Left forelimb (tissue), 1 donor: ENCODE data around the gene ARHGAP30.

ENCODE experiments used
- DNase-seq: peaks from one replicate; pipeline ENCODE4 v3.0.0-alpha.2; 2018; ENCODE audit warnings: low spot score

The ARHGAP30 gene

DNA sequence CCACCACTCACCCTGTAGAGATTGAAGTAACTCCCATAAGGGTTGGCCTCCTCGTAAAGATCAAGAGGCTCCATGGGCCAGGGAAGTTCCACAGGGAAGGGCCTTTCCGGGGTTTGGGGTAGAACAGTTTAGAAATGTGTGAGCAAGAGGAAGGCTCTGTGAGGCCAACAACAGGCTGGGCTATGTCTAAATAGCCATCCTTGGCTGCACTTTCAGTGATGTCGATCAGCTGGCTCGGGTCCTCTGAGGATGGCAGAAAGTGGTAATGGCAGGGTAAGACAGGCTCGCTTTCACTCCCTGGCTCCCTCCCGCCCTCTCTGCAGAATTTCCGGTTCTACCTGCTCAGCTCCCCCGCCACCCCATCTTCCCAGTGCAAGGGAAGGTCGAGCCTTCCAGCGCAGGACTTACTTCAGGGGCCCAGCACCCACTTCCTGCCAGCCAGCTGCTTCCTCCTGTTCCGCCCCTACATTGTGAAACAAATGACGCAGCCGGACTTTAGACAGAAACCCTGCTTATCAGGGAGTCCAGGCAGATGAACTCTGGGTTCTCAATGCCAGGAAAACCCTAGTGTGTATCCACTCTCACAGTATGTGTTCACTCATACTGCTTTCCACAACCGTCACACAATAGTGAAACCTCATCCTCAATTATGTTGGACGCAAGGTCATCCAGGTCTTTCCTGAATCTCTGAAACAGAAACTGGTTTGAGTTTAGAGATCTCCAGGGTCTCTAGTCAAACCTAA lies 56.0 kb downstream of the ARHGAP30 start:
- DNase-seq = no peak

DNA sequence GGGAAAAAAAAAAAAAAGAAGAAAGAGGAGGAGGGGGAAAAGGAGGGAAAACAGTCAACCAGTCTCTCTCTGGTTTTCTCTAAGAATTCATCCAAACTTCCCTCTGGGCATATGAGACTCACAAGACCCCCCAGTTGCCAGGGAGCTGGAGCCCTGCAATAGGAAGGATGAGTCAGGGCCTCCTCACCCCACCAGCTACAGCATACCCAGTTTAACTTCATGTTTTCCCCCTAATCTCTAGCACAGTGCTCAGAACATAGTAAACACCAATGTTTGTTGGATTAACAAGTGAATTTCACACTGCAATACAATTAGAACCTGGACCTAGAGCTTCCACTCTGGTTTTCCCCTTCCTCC lies 56.6 kb downstream of the ARHGAP30 start:
- DNase-seq = no peak

DNA sequence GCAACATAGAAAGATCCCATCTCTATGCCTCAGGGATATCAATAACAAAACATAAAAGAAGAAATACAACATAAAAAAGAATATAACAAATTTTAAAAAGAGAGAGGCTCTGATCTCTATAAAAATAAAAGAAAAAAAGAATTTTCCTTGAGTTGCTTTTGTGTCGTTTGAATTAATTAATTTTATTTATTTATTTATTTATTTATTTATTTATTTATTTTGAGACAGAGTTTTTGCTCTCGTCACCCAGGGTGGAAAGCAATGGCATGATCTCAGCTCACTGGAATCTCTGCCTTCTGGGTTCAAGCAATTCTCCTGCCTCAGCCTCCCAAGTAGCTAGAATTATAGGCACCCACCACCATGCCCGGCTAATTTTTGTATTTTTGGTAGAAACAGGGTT lies 57.3 kb downstream of the ARHGAP30 start:
- DNase-seq = no peak

DNA sequence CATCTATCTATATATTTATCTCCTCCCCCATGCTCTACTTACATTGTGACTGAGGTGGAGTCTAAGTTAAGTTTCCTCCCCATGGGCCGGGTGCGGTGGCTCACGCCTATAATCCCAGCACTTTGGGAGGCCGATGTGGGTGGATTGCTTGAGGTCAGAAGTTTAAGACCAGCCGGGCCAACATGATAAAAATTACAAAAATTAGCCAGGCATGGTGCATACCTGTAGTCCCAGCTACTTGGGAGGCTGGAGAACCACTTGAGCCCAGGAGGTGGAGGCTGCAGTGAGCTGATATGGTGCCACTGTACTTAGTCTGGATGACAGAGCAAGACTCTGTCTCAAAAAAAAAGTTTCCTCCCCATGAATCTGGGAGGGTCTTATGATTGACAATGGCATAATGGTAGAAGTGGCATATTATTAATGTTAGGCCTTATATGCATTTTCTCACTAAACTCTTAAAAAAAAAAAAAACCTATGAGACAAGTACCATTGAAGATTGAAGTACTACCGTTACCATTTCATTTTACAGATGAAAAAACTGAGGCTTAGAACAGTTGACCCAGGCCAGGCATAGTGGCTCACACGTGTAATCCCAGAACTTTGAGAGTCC lies 60.0 kb downstream of the ARHGAP30 start:
- no peak for DNase-seq

DNA sequence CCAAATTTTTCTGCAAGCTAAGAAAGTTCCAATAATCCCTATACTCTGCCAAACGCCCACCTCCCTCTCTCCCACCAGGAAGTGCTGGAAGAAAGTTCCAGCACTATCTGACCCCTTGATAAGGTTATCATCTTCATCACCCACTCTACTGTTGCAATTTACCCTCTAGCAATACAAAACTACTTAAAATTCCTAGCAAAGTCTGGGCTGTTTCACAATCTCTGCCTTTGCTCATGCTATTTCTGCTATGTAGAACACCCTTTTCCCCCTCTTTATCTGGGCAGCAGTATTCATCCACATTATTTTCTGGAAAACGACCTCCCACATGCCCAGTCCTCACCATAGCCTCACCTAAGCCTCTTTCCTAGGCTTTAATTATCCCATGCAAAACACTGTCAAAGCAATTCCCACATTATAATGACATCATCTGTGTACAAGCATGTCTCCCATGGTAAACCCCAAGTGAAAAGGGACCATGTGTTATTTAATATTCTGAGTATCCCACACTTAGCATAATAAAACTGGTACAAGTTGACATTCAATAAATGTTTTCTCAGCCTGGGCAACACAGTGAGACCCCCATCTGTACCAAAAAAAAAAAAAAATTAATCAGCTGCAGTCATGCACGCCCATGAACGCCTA lies 60.7 kb downstream of the ARHGAP30 start:
- DNase-seq = no peak

DNA sequence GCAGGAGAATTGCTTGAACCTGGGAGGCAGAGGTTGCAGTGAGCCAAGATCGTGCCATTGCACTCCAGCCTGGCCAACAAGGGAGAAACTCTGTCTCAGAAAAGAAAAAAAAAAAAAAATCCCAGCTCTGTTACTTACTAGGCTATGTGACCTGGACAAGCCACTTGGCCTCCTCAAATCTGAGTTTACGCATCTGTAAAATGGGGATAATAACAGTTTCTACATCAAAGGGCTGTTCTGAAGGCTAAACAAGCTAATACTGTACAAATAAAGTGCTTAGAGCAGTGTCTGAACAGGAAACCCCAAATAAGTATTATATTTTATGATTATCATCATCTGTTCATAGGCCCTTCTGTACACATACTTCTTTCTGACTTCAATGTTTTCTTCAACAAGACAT lies 62.3 kb downstream of the ARHGAP30 start:
- no peak for DNase-seq

DNA sequence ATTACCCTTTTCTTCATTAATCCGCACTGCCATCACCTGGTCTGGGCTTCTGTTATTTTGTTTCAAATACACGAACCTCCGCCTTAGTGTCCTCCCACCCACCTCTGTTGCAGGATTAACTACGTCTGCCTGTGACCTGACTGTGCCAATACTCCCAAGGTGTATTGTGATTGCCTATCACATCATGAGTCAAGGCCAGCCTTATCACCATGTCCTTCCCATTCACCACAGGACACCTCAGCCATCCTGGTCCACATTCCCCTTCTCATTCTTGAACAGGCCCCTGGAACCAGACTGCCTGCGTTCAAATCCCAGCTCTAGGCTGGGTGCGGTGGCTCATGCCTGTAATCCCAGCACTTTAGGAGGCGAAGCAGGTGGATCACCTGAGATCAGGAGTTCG lies 63.1 kb downstream of the ARHGAP30 start:
- no peak for DNase-seq

DNA sequence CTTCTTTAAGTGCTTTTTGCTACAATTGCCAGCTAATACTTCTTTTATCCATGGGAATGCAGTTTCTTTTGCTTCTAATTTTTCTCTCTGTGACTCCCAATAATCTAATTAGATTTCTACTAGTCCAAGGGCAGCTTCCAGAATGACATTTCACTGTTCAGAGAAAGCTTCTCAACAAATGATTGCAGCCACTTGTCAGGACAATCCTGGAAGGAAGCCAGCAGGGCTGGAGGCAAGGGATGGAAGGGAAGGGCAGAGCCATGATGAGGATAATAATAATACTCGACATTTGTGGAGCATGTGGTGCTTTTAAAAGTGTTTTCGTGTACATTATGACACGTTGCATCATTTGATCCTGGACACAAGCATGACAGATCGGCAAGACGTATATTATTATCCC lies 68.2 kb downstream of the ARHGAP30 start:
- no peak for DNase-seq

DNA sequence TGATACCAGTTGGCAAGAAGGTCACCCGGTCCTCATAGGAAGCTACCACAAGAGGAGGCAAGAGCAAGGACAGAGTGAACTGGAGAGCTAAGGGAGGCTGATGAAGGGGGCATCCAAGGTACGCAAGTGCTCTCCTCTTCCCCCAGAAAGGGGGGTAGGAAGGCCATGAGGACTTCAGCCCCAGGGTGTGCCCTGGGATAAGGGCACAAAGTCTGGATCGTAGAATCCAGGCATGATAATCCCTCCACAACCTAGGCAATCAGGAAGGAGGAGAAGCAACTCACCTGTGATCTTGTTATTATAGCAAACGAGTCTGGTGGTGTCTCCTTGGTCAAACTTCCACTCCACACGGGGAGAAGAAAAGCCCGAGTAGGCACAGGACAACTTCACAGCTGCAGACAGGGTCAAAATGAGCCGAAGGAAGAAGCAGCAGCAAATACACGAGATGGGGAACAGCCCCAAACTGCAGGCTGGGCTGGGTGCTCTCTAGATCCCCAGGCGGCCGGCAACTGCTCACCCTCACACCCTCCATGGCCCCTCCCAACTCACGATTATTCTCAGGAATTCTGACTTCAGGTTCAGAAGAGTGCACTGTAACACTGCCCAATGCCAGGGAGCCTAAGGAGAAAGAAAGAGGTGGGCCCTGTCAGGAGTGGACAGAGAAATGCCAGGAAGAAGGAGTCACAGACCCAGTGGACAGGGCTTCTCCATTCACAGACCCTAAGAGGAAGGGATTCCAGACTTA lies 68.8 kb downstream of the ARHGAP30 start:
- DNase-seq = no peak

DNA sequence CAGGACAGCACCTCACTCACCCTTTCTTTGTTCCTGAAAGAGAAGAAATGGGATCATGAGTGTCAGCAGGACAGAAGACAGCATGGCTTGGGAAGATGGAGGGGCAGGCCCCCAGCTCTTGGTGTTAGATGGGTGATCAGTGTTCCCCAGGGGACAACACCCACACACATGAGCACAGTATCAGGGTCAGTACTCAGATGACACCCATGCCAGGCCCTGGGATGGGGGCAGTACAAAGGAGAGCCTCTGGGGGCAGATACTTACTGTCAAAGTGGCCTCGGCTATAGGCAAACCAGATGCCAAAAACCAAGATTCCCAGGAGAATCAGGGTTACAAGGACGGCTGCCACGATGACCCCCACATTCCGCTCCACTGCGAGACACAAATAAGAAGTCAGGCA lies 70.3 kb downstream of the ARHGAP30 start:
- DNase-seq = no peak

DNA sequence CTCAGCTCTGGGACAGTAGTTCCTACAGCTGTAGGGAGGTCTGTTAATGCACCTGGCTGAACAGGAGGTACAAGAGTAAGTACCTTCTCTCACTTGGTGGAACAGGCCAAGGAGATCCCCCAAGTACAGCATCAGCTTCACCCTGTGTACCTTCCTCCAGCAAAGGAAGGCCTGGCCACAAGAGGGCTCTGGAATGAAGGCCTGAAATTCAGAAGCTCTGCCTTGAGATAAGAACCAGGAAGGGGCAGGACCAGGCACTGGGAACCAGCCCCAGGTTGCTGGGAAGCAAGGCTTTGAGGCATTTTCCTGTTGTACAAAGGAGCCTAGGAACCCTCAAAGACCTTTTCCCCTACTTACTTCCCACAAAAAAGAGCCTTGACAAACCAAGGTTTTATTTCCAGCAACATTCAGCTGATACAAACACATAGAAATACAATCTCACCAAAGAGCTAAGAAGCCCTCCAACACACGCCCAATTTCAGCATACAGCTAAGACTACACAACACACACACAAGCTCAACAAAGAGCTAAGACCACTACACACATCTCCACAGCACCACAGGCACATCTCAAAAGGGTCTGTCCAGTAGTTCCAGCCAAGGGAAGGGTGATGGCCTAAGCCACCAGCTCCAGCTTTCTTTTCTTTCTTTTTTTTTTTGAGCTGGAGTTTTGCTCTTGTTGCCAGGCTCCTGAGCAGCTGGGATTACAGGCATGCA lies 72.2 kb downstream of the ARHGAP30 start:
- DNase-seq = no peak
